Activated CD8-positive, alpha-beta memory T cell treated with anti-CD3 and anti-CD28 coated beads for 4 hours (primary cell): Measurements from ENCODE around the gene PDE4D.
"Not testable (repeated sequence)": the region's sequence is repeated elsewhere in the genome, so short reads cannot be mapped to it uniquely, and the experiment has no call there.

ENCODE experiments used
- DNase-seq, 2 donors: peaks; one replicate each; pipeline ENCODE4 v3.0.0-alpha.2; 2020; ENCODE audit warnings: low read depth in 2 of 2

PDE4D gene

DNA sequence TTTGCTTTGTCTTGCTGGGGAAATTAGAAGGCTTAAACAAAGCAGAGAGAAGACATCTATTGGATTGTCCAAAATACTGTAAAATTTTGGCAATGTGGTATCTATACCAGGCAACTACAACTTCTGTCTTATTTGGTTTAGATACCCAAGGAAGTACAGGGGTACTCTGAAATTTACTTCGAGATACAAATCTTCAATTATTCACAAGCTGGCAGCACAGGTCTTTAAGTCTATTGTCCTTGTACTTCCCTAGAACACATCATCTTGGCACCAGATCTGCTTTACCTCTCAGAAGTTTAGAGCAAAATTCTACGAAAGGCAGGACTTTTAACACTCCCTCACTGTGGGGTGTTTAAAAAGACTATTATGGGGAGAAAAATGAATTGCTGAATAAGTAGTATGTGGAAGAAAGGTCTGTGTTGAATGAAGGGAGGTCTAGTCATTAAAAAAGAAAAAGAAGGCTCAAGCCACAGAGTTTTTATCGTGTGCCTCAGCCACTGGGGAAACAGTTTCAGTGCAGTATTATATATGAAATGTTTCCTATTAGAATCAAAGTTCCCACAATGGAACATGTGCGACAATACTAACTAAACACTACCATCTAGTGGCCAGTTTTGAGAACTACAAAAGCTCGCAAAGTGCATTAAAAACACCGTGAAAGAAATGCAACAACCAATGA lies 93.7 kb downstream of the PDE4D start:
- no peak for DNase-seq

DNA sequence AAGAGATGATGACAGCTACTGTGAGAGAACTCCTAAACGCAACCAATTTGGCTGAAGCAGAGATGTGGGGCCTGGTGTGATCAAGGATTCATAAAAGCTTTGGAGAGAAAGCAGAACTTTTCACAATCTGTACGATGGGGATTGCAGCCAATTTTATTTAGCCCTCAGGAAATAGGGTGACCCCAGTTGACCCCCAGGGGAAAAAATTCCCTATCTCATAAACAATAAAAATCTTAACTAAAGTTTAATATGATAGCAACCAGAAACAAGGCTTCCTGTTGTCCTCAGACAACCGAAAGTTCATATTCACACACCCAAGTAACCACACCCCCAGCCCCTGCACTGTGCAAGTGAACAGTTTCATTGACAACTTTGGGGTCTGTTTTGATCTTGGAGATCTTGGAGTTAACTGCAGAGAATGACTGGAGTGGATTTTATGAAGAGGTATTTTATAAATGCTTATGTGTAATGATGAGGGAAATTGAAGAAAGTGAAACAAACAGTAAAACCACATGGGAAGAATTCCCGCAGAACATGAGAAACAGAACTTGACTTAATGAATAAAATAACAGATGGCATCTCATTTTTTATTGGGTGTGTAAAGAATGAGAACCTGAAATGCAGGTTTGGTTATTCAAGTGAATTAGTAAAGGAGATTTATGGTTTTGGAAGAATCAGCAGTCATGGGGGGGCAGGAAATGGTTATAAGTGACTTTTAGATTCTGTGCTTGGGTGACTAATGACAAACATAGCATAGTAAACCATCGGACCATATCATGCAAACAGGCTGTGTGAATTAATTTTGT lies 94.5 kb downstream of the PDE4D start:
- no peak for DNase-seq

DNA sequence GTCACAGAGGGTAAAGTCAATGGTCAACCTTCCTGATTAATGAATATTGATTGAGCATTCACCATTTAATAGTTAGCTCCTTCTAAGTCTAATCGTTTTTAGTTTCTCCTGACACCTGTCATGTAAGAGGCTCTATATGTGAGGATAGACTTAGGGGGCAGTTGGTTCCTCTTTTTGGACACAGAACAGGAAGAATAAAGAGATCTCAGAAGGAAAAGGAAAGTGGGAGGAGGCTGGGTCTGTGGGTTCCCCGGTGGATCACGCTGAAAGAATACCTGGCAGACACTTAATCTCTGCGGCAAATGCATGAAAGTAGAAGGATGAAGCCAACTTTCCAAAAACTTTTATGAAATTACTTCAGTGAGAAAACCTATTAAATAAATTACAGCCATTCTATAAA lies 98.4 kb downstream of the PDE4D start:
- DNase-seq, result no peak

DNA sequence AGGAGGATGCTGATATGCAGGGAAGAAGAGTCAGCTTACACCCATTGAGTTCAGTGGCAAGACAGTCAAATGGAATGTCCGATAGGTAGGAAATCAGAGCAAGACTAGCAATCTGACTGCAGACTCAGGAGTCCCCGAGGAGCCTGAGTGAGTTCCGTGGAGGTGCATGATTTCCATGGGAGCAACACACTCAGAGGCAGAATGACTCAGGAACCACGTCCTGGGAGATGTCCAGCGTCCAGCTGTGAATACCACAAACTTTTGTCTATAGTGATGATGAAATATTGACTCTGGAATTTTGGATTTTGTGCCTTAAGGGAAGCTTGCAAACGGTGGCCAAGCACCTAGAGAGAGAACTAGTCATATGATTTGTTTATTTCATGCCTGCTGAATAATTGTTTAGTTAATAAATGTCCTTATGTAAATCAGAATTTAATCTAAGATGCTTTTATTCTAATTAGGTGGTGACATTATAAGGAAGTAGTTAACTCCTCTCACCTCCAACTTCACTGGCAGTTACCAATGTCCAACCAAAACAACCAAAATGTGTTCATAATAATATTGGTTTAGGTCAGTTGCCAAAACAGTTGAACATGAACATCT lies 100.4 kb downstream of the PDE4D start:
- DNase-seq, result no peak

DNA sequence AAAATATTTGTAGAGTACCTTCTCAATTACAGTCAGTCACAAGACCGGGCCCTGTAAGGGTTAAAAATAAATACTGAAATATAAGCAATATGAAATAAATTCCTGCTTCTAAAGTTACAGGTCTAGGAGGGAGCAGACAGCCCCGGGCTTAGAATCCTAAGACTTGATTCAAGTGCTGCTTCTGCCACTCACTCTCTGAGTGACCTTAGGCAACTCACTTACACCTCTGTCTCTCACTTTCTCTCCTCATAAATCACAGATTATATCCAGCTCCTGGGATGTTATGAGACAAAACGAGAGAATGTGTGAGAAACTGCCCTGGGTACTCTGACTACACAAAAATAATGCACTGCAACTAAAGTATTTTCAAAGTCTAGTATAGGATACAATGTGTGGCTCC lies 101.9 kb downstream of the PDE4D start:
- no peak for DNase-seq

DNA sequence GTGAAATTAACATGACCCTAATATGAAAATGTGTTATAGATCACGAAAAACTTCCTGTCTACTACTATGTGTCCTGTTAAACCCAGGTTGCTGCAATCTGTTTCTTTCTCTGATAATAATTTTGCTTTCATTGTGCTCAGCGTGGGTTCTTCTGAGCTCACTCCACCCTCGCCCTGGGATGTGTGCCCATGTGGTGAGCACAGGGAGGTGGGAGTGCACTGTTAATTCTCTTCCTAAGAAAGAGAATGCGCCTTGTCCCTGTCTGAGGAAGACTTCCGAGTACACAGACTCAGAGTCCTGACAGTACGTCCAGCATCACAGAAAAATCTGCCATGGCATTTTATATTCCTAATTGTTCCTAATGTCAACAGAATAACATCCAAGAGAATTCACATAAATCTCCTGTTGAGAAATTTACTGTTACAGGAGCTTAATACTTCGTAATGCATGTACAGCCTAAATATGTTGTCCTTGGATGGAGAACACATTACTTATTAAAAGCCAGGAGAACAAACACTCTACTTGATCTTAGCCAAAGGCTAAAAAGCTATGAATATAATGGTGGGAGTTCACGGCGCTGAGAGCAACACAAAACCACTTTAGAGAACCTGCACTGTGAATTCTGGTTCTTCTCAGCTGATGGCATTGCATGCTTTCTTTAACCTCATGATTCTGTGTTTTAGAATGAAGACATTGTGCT lies 102.6 kb downstream of the PDE4D start:
- DNase-seq, result no peak

DNA sequence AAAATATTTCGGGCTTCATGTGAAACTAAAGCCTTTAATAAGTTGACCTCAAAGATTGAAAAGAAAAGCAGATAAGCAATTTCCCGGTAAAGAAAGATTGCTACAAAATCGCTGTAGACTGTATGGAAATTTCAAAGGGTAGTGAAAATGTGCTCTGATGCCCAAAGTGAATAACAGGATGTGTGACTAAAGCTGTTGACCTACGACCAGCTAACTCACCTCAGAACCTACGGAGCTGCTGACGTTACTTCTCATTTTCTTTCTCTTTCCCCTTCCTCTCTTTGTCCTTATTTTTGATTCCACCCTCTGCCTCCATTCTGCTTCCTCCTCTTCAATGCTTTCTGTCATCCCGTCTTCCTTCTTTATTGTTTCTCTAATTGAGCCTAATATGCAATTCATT lies 103.2 kb downstream of the PDE4D start:
- no peak for DNase-seq

DNA sequence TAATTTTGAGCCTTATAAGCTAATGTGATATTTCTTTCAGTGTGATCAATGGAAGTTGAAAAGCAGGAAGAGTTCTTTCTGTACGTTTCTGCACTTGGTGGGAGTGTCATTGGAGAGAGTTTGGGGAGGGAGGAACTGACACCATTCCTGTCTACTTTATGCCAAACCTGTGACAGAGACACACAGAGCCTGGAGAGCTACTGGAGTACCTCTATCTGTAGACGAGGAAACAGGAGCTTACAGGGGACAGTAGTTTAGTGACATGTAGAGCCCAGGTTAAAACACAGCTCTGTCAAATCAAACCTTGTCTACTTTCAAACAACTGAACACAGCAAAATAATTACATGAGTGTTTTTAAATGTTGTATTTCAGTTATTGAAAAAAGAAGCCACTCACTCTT lies 103.6 kb downstream of the PDE4D start:
- DNase-seq, result no peak

DNA sequence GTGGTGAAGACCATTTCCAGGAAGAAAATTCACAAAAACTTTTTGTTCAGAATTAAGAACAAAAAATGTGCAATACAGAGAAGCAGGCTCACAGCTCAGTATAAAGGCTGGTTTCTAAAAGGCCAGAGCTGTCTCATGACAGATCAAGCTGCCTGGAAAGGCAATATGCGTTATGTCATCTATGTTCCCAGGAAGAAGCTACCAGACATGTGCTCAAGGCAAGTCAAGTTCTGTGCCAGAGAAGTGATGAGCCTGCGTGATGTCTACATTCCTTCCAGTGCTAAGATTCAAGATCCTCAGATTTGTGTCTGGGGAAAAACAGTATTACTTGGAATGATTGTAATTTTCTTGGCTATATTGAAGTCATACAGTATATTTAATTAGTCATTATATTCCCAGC lies 104.3 kb downstream of the PDE4D start:
- DNase-seq, result no peak

DNA sequence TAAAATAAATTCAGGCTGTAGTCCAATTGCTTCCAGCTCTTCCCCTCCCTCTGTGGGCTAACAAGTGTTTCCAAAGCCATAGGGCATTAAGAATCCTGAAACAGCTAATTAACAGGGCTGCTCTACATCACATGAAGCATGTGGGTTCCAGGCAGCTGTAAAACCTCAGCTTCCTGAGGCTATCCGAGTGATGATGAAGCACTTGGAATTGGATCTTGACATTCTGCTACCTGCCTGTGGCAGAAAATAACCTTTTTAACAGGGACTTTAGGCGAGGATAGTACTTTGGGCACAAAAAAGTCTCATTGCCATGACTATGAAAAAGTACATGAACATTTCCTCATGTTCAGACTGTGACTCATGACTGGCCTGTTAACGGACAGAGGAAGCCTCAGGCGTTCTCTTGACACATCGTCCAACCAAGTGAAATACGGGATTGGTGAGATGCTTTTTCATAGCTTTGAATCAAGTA lies 107.2 kb downstream of the PDE4D start:
- no peak for DNase-seq

DNA sequence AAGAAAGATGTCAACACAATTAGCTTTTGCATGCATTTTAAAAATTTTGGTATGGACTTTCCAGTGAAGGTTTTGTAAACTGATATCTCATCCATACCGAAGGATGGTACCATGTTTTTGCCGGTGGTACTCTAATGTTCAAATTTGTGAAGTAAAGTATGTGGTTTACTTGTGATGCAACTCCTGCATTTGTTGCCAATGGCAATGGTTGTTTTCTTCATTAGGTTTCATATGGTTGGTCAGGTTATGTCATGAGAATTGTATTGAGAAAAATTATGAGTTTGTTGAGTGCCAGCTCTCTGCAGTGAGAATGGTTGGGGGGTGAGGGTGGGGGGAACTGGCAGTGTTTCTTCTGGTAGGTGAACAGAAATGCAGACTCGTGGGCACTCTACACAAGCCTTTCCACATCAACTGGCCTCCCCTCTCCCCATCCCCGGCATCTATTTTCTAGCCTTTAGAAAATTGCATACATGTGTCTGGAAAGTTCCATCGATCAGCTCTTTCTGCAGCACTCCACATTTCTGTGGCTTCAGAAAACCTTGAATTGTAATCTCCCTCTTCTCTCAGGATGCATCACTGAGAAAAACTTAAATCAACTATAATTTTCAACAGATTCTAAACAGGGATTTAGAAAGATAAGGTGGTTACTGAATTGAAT lies 107.7 kb downstream of the PDE4D start:
- no peak for DNase-seq

DNA sequence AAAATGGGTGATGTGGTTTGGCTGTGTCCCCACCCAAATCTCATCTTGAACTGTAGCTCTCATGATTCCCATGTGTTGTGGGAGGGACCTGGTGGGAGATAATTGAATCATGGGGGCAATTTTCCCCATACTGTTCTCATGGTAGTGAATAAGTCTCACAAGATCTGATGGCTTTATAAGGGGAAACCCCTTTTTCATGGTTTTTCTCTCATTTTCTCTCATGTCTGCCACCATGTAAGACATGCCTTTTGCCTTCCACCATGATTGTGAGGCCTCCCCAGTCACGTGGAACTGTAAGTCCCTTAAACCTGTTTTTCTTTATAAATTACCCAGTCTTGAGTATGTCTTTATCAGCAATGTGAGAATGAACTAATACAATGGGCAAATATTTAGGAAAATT lies 108.8 kb downstream of the PDE4D start:
- not testable (repeated sequence) for DNase-seq

DNA sequence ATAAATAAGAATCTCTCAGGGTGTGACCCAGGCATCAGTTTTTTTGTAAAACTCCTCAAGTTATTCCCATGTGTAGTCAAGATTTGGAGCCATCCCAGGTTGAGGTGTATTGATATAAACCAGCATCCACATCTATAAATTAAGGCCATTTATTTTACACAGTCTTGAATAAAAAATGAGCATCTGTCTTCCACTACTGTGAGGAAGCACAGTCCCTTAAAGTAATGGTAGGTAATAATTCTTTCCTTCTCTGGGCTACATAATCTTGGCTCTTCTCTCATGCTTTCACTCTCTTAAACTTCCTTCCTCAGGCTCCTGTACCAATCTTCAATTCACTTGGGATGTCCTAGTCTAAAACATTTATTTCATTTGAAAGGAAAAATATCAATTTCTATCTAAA lies 110.3 kb downstream of the PDE4D start:
- no peak for DNase-seq

DNA sequence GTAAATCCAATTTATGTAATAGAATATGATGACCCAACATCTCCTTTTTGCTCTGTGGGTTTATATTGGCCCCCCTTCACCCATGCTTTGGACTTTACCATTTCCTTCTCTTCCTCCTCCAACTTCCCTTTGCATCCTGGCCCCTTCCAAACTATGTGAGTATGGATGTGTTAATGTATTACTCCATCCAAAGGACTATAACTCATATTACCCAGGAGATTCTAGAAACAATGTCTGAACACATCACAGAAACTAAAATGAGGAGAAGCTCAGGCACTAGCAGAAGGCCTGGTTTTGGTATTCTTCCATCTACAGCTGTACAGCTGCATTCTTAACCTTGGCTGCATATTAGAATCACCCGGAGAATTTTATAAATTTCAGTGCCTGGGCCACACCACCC lies 110.7 kb downstream of the PDE4D start:
- no peak for DNase-seq

DNA sequence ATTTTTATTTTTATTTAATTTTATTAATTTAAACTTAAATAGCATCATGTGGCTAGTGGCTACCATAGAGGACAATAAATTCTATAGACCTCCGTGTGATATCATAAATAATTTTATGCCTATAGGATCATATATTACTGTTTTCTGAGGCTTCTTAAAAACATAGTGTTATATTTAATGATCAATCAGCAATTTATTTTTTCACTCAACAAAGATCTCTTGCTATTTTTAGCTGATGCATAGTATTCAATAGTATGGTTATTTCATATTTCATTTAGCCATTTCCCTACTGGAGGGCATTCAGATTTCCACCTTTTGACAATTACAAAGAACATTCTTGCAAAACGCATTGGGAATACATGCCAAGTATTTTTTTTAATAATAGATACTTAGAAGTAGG lies 114.1 kb downstream of the PDE4D start:
- DNase-seq, result no peak

DNA sequence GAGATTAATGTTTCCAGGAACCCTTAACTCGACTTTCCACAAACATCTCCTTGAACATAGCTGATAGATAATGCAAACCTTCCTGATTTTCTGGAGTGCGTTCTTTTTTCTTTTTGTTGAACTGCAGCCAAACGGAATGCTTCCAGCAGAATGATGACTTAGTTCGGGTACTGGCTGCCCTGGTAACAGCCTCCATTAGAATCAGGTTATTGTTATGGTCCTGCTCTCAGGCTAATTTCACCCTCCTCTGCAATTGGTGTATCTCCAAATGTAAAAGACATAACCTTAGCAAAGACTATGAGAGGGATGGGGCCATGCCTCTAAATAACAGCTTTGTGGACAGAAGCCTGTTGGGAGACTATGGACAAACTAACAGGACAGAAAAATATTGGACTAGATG lies 116.5 kb downstream of the PDE4D start:
- no peak for DNase-seq

DNA sequence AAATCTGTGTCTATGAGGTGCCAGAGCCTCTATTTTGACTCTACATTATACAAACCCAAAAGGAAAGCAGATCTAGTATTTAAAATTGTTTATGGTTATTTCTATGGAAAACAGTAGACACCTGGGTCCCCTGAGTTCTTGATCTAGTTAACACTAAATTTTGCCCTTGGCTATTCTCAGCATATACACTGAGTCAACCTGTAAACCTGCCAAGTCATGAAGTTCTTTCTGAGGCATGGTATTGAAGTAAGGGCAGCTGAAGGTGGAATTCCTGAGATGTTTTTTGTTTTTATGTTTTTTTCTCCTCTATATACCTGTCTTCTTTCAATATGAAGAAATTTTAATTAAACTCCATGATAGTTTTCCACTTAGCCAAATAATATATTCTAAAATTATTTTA lies 120.2 kb downstream of the PDE4D start:
- DNase-seq, result no peak

DNA sequence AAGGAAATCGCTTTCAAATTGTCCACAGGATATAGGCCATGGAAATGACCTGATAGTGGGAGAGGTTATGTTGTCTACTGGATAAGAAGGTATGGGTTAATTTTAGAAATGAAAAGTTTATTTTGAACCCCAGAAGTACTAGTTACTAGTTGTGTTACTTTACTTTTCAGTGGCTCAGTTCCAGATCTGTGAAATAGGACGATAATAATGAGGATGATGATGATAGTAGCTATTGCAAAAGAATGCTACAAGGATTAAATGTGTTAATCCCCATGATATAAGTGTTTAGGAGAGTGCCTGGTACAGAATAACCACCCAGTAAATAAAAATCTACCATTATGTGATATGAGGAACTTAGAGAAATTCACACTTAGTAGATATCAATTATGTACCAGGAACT lies 120.8 kb downstream of the PDE4D start:
- no peak for DNase-seq

DNA sequence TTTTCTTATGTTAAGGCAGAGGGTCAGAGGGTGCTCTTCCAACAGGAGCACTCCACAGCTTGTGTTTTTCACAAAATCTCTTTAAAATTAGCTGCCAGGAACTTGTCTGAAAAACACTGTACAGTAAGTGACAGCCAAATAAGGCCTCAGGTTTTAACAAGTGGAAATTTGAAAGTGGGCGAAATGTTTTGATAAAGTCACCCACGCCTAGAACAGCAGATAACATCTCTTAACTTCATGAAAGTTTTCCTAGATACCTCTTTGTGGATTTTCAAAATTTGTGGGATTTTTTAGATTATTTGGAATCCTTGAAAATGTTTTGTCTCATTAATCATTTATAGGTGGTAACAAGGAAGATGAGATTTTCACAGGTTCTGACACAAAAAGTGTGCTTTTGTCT lies 121.3 kb downstream of the PDE4D start:
- DNase-seq, result no peak

DNA sequence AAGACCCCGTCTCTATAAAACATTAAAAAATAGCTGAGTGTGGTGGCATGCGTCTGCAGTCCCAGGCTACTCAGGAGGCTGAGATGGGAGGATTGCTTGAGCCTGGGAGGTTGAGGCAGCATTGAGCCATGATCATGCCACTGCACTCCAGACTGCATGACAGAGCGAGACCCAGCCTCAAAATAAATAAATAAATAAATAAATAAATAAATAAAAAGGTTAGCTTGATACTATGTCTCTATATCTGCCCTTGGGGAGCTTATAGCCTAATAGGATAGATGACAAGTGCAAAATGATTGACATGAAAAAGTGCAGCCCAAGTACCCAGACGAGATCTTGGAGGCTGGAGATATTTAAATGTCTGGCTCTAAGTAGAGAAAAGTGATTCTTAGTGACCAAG lies 122.6 kb downstream of the PDE4D start:
- no peak for DNase-seq

DNA sequence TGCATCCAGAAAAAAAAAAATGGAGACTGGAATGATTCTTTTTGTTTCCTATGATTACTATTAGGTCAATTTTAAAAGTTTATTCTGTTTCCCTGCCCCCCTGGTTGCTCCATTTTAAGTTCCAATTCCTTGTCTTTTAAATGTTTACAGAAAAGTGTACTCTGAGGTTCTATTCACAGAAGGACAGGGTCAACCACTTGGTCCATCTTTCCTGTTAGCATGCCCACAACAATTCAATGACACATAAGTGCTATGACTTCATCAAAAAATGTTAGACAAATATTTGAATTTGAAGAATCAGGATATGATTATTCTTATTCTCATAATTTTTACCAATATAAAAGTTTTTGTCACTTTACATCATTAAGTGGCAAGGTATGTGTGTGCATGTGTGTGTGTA lies 123.7 kb downstream of the PDE4D start:
- DNase-seq, result no peak

DNA sequence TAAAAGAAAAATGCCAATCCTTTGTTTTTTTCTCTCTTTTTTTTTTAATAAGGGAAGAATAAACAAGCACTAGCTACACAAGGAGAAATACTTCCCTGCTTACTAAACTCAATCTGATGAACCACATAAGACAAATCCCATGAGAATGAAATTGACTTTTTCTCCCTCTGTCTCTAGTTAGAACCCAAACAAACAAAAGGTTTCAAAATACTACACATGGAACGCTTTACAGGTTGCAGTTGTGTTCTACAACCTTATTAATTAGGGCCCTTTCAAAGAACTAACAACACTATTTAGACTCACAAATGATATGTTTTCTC lies 124.5 kb downstream of the PDE4D start:
- no peak for DNase-seq
